ENCODE data around the gene RAB3IL1.
"Not testable (repeated sequence)": the region's sequence is repeated elsewhere in the genome, so short reads cannot be mapped to it uniquely, and the experiment has no call there.

RAB3IL1 gene

DNA sequence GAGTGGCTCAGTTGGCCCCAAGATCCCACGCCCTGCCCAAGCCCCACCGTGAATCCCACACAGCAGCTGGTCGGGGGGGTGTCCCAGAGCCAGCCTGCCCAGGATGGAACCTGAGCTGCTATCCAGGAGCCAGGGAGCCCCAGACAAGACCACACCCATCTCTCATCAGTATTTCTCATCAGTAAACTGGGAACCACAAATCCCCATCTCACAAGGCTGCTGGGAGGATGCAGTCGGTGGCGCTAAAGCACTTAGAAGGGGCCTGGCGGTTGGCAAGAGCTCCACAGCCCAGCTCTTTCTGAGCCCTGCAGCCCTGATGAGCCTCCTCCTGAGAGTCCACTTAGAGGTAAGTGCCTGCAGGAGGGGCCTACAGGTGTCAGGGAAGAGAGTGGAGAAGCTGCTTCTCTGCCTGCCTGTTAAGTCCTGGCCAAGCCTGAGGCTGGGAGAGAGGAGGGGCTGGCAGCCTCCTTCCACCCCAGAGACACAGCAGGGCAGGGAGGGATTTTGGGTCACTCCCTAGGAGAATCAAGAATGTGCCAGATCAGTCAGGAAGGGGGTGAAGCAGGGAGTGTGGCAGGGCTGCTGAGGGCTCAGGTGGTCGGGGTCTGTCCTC lies 32.1 kb downstream of the RAB3IL1 start:
- DNase-seq (ENCODE audit: low read depth) = no peak

DNA sequence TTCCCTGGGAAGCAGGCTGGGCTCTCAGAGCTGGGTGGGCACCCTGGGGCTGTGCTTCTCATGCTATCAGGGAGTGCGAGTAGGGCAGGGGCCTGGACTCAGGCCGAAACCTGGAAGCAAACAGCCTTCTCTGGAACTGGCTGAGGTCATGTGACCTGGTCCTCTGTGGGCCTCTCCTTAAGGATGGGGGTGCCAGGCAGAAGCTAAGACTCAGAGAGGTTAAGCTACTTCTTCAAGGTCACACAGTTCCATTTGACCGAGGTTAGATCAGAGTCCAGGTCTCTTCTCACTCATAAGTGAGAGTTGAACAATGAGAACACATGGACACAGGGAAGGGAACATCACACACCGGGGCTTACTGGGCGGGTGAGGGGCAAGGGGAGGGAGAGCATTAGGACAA lies 33.4 kb downstream of the RAB3IL1 start:
- DNase-seq (ENCODE audit: low read depth) = no peak

DNA sequence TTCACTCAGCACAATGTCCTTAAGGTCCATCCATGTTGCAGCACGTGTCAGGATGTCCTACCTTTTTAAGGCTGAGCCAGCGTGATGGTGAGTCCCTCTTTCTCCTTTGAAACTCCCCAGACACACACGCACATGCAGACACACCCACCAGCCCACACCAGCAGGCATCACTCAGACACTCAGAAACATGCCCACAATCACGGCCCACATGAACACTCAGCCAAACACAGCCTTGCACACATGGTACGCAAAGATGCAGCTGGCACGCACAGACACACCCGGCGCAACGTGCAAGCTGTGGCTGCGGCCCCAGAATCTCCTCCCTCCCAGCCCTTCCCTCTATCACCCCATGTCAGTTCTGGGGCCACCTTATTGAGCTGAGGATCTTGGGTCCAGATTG lies 34.0 kb downstream of the RAB3IL1 start:
- DNase-seq (ENCODE audit: low read depth) = no peak

DNA sequence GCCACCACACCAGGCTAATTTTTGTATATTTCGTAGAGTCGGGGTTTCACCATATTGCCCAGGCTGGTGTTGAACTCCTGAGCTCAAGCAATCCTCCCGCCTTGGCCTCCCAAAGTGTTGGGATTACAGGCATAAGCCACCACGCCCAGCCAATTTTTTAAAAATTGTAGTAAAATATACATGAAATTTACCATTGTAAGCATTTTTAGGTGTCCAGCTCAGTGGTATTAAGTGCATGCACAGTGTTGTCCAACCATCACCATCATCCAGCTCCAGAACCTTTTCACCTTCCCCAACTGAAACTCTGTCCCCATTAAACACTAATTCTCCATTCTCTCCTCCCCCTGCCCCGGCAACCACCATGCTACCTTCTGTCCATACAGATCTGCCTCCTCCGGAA lies 34.5 kb downstream of the RAB3IL1 start:
- DNase-seq (ENCODE audit: low read depth) = no peak

DNA sequence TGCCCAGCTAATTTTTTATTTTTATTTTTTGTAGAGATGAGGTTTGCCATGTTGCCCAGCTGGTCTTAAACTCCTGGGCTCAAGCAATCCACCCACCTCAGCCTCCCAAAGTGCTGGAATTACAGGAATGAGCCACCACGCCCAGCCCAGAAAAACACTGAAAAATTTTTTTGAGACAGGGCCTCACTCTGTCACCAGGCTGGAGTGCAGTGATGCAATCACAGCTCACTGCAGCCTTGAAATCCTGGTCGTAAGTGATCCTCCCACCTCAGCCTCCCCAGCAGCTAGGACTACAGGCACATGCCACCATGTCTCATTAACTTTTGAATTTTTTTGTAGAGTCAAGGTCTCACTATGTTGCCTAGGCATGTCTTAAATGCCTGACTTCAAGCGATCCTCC lies 35.1 kb downstream of the RAB3IL1 start:
- DNase-seq (ENCODE audit: low read depth) = not testable (repeated sequence)

DNA sequence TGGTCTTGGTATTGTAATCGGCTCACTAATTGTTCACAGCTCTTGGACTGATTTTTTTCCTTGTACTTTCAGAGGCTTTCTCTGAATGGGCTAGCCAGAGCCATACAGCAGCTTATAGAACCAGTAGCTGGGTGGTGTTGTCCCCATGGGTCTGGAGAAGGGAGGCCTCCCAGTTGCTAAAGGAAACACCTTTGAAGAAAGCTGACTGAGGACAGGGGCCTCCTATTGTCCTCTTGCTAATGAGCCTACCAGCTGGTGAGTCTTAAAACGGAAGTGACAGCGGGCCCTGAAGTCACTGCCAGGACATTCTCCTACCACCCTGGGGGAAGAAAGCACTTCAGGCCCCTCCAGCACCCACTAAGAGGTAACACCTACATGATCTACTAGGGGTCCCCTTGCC lies 36.0 kb downstream of the RAB3IL1 start:
- no peak for DNase-seq (ENCODE audit: low read depth)

DNA sequence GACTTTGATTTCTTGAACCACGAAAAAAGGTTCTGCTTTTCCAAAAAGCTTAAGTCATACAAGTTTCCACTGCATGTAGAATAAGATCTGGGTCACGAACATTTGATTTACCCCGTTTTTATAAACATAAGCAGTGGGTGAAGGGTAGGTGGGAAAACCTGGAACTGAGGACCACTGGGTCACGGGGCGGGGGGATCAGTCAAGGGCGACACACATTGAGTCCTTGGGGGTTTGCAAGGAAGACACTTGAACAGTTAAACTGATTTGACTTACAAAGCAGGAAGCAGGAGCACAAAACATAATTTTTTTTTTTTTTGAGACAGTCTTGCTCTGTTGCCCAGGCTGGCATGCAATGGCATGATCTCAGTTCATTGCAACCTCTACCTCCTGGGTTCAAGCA lies 36.9 kb downstream of the RAB3IL1 start:
- no peak for DNase-seq (ENCODE audit: low read depth)

DNA sequence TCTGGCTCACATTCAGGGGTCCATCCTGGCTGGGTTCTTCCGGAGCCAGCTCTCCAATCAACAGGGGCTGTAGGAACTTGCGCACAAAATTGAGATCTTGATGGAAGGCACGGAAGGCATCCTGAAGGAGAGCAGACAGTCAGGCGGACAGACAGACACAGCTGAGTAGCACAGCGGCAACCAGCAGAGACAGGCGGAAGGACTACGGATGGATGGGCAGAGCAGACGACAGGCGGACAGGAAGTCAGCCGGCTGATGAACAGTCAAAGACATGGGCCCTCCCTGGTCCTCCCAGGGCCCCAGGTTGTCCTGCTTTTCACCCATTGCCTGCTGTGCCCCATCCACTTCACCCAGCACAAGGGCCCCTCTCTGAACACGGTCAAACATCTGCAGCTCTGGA lies 37.3 kb downstream of the RAB3IL1 start:
- DNase-seq (ENCODE audit: low read depth) = no peak

DNA sequence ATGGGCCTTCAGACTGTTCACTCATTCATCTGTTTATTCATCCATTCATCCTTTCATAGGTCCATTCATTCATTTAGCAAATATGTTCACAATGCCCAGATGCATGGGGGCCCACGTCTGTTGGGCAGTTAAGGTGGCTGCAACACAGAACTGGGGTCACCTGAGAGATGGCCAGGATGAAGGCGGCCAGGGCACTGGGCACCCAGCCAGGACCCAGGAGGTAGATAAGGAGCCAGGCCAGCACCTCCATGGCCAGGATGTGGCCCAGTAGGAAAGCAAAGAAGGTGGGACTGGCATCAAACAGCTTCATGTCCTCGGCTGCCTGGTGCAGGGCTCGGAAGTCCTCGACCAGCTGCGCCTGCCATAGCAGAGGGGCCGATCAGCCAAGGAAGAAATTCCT lies 38.2 kb downstream of the RAB3IL1 start:
- no peak for DNase-seq (ENCODE audit: low read depth)

DNA sequence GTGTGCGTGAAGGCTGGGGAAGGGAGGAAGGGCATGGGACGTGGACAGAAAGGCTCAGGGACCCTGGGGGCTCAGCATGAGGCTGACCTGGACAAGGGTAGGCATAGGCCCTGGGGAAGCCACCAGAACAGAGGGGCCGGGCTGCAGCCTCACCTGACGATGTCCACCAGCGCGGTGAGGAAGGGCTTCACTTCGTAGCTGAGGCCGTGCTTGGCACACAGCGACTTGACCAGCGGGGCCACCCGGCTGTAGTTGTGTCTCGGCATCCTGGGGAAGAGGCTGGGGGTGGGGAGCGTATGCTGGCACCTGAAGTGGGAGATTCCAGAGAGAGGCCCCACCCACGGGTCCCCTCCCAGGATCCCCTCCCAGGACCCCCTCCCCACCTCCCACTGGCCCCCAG lies 41.7 kb downstream of the RAB3IL1 start:
- no peak for DNase-seq (ENCODE audit: low read depth)

DNA sequence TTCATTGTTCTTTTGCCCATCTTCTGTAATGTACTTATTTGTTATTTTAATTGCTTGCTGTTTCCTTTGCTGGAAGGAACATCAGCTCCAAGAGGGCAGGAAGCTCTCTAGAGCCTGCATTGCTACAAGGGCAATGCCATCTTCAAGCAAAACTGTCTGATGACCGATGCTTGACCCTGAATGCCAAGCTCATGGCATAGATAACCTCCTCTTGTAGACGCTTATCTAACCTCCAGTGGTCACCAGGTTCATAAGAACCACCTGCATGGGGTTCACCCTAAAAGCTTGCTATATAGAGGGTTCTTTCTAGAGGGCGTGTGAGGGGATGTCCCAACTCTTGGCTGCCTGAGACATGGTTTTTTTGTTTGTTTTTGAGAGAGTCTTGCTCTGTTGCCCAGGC lies 42.5 kb downstream of the RAB3IL1 start:
- no peak for DNase-seq (ENCODE audit: low read depth)

DNA sequence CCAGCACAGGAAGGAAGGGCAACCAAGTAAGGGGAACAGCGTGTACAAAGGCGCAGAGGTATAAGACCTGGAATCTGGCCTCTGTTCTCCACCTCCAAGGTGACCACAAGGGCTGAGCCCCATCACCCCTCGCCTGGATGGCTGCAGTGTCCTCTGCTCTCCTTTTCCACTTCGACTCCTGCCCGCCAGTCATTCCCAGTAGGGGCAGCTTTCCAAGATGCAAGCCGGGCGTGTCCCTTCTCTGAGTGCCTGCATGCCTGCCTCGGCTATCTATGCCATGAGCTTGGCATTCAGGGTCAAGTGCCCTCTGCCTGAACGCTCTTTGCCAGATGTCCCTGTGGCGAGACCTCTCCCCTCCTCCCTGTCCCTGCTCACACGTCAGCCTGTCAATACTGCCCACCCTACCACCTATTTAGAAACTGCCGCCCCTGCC lies 43.0 kb downstream of the RAB3IL1 start:
- no peak for DNase-seq (ENCODE audit: low read depth)

DNA sequence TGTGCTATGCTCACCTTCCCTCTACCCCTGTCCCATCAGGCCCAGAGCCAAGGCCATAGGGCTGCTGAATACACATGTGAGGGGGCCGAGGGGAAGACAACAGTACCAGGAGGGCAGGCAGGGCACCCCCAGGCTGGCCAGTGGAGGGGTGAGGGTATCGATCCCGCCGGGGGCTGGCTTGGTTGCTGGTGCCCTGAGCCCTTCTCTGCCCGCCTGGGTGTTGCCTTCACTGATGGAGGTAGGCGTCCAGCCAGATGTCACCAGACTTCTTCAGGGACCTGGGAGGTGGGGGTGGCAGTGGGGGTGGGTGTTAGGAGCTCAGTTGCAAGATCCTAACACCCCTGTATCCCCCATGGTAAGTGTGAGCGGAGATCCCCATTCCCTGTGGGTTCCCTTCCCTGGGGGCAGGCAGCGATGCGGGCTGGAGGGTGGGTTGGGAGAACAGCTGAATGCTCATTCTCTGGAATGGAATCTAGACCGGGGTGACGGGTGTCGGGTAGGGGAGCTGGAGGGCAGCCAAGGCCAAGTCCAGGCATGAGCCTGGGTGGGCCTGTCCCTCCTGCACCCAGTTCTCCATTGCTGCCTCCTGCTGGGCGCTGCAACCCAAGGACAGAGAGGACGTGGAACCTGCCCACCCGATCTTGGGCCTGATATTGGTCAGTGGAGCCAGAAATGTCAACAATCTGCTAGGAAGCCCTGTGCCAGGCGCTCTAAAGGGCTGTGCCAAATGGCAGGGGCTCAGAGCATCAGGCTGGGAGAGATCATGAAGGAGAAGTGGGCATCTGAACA lies 43.6 kb downstream of the RAB3IL1 start:
- DNase-seq (ENCODE audit: low read depth) = no peak

DNA sequence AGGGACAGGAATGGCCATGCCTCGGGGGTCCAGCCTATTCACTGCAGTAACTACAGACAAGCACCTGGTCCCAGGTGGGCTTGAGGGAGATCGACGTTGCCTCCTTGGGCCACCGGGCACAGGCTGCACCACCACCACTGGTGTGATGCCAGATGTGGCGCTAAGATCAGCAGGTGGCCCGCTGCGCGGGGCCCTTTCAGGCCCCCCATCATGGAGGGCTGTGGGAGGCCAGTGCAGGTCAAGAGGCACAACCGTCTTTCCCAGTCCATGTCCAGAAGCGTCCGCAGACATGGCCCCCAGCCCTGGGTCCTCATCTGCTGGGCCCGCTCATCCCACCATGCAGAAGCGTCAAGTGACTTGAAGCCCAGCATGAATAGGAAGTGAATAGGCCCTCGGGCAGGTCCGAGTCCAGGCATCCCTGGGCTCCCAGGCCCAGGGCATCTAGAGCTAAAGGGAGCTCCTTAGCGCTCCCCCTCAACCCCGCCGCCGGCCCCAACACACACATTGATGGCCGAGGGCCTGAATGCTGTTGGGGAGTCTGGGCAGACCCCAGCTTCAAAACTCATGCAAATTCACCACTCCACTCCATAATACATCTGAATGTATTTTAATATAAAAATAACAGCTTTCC lies 44.3 kb downstream of the RAB3IL1 start:
- DNase-seq (ENCODE audit: low read depth) = no peak

DNA sequence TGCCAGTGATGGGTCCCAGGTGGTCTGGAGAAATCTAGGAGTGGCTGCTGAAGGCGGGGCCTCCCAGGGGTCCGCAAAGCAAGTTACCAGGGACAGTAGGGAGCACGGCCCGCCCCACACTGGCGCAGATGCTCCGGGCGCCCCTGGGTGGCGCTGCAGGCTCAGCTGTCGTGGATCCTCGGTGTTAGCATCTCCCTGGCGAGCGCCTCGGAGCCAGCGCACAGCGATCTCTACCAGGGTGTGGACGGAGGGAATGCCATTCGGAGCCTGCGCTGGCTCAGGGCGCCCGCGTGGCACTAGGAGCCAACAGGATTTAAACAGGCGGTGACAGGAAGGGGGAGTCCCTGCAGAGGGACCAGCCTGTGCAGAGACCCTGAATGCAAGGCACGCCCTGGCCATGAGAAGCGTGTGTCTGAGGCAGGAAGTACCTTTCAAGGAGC lies 46.2 kb downstream of the RAB3IL1 start:
- peak; percentile 39 for DNase-seq (ENCODE audit: low read depth)

DNA sequence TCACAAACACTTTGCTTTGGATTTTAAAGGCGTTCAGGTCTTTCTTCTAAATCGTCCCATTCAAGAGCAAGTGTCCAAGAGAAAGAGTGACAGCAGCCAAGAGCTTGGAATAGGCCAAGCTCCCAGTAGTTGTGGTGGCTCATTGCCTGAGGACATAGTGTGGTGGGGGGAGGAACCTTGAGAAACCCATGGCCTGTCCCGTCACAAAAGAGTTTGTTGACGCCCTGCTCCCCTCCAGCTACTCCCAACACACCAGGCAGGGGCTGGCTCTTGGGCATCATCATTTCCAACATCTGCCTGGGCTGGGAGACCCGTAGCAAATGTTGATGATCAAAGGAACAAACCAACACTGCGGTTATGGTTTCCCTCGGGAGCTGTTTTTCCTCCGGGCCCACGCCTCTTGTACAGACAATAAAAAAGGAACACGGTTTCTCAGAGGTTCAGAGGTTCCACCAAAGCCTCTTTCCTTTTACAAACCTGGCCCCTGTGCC lies 46.8 kb downstream of the RAB3IL1 start:
- DNase-seq (ENCODE audit: low read depth) = no peak

DNA sequence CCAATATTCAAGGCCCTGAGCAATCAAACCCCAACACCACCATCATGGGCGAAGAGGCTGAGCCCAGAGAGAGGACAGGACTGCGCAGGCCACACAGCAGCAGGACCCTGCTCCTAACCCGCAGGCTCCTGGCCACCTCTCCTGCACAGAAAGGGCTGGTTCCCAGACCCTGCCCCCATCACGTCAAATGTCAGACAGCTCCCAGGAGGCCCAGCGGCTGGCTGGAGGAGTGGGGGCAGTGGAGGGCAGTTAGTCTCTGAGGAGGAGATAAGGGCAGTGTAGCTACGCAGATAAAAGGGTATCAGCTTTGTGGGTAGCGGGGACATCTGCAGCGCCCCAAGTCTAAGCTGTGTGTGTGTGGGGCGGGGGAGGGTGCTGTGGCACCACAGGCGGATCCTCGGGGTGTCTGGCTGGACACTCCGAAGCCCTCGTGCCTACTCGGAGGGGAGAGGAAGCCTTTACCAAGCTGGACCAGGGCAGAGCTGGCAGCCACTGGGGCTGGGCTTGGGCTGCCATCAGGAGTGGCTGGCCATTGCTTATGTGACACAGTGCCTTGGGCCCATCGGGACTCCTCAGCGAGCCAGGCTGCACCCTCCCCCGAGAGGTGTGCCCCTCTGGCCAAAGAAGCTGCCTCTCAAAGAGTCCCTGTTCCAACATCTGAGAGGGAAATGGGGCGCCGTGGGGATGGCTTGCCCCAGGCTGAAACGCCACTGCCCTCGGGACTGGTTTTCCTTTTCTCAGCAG lies 47.5 kb downstream of the RAB3IL1 start:
- DNase-seq (ENCODE audit: low read depth) = no peak

DNA sequence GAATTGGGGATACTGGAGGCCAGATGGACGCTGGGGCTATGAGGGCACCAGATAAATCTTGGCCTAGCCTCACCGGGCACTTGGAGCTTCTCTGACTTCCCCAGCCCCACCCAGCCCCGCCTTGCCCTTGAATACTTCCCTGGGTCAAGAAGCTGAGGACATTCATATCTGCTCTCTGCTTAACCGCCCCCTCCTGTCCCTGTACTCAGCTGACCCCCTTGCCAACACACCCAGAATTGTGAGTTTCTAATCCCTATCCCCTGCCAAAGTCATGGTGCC lies 48.0 kb downstream of the RAB3IL1 start:
- DNase-seq (ENCODE audit: low read depth) = no peak

DNA sequence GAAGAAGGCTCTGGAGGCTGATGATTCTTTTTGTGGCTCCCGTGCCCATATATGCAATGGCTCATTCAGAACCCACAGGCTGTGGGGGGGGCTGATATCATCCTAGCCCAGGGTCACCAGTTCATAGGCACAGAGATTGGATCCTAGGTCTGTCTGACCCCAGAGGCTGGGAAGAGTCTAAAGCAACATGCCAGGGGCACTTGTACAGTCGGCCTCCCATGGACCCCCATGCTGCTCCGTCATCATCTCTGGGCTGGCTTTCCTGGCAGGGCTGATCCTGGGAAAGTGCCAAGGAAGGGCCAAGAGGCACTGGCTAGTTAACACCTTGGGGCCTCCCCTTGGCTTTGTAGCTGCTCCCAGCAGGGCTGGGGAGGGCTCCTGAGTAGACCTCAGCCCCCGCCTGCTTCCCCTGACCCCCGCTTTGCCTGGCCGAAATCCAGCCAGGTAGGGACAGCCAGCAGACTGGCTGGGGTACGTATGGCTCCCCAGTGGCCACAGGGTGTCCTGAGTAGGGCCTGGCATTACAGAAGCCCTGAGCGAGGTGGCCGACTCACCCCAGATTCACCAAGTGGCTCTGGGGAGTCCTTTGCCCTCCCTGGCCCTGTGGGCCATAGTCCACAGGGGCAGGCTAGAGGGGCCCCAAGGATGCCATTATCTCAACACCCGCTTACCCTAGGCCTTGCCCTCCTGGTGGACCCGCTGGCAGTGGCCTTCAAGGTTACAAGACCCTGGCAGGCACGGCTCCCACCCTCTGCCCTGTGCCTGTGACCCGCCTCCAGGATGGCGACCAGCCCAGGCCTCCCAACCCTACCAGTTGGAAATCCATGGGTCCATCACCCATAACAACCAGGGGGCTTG lies 48.6 kb downstream of the RAB3IL1 start:
- no peak for DNase-seq (ENCODE audit: low read depth)

DNA sequence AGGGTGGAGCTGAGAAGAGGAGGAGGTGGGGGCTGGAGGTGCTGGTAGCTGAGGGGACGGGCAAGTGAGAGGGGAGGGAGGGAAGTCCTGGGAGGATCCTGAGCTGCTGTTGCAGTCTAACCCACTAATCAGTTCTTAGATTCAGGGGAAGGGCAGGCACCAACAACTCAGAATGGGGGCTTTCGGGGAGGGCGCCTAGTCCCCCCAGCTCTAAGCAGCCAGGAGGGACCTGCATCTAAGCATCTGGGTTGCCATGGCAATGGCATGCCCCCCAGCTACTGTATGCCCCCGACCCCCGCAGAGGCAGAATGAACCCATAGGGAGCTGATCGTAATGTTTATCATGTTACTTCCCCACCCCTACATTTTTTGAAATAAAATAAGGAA lies 50.4 kb downstream of the RAB3IL1 start:
- DNase-seq (ENCODE audit: low read depth) = no peak

DNA sequence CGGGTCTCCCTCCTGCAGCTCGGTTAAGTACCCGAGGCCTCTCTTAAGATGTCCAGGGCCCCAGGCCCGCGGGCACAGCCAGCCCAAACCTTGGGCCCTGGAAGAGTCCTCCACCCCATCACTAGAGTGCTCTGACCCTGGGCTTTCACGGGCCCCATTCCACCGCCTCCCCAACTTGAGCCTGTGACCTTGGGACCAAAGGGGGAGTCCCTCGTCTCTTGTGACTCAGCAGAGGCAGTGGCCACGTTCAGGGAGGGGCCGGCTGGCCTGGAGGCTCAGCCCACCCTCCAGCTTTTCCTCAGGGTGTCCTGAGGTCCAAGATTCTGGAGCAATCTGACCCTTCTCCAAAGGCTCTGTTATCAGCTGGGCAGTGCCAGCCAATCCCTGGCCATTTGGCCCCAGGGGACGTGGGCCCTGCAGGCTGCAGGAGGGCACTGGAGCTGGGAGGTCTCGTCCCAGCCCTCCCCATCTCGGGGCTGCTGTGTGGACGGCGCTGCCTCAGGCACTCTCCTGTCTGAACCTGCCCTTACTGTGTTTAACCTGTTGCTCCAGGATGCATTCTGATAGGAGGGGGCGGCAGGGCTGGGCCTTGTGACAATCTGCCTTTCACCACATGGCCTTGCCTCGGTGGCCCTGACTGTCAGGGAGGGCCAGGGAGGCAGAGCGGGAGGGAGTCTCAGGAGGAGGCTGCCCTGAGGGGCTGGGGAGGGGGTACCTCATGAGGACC lies 51.0 kb downstream of the RAB3IL1 start:
- DNase-seq (ENCODE audit: low read depth) = no peak
